CD14-positive monocyte (primary cell): ENCODE results near the gene SYNGAP1. TPM values are rescaled to one million over a fixed set of nuclear protein-coding genes. Genes with fewer than 3 reads are reported as not detected.

Source experiments
- DNase-seq, 3 donors: peaks; one replicate each; pipeline ENCODE4 v3.0.0-alpha.2; 2011 to 2022
- H2AFZ ChIP-seq: 2 replicates; pipeline ENCODE4 v1.6.0; 2012; ENCODE audit warnings: mild to moderate bottlenecking, low read depth, low read length, inconsistent platforms; ENCODE audit not compliant: insufficient read depth, poor library complexity, severe bottlenecking
- H3K27ac ChIP-seq, 2 donors: 1 replicate in 1 of 2; 2 replicates in 1 of 2; pipeline ENCODE4 v1.5.1; 2012 to 2013; ENCODE audit warnings: low read length in 2 of 2, control low read depth in 1 of 2, inconsistent platforms in 1 of 2, low read depth in 1 of 2, mild to moderate bottlenecking in 1 of 2
- H3K27me3 ChIP-seq, 2 donors: one replicate each; pipeline versions ENCODE4 v1.6.0 to v1.6.1; 2011 to 2013; ENCODE audit warnings: low read length in 2 of 2; ENCODE audit not compliant: control insufficient read depth in 2 of 2, insufficient read depth in 2 of 2
- H3K36me3 ChIP-seq, 2 donors: replicated peaks in 1 of 2; 1 replicate in 1 of 2; 2 replicates in 1 of 2; pipeline versions ENCODE4 v1.5.1 to v1.6.1; 2012 to 2013; ENCODE audit warnings: low read length in 2 of 2, control low read depth in 1 of 2, inconsistent platforms in 1 of 2, mild to moderate bottlenecking in 1 of 2; ENCODE audit not compliant: insufficient read depth in 2 of 2, control insufficient read depth in 1 of 2
- H3K4me1 ChIP-seq, 2 donors: 1 replicate in 1 of 2; 2 replicates in 1 of 2; pipeline versions ENCODE4 v1.5.1 to v1.6.1; 2012 to 2013; ENCODE audit warnings: low read length in 2 of 2, control low read depth in 1 of 2, inconsistent platforms in 1 of 2, mild to moderate bottlenecking in 1 of 2, moderate library complexity in 1 of 2; ENCODE audit not compliant: insufficient read depth in 2 of 2, control insufficient read depth in 1 of 2
- H3K4me2 ChIP-seq: replicated peaks from 2 replicates; pipeline ENCODE3; 2012; ENCODE audit warnings: low read length, moderate library complexity, mild to moderate bottlenecking; ENCODE audit not compliant: poor library complexity, severe bottlenecking; ENCODE audit errors: extremely low read depth
- H3K4me3 ChIP-seq, 3 experiments: fragments of 200-600 bp in 1 of 3; sonication (generic) in 1 of 3; replicated peaks in 1 of 3; 1 replicate in 2 of 3; 2 replicates in 1 of 3; pipeline ENCODE4 v1.5.1; 2011 to 2013; ENCODE audit warnings: low read length in 3 of 3, mild to moderate bottlenecking in 3 of 3, control low read depth in 2 of 3, low read depth in 2 of 3, inconsistent platforms in 1 of 3, moderate library complexity in 1 of 3
- H3K79me2 ChIP-seq: 2 replicates; pipeline ENCODE4 v1.6.0; 2012; ENCODE audit warnings: mild to moderate bottlenecking, control low read depth, inconsistent platforms, low read length, moderate library complexity; ENCODE audit not compliant: insufficient read depth
- H3K9ac ChIP-seq: 2 replicates; pipeline ENCODE4 v1.6.0; 2017; ENCODE audit warnings: low read length, mild to moderate bottlenecking; ENCODE audit not compliant: insufficient read depth, poor library complexity, severe bottlenecking
- H3K9me3 ChIP-seq, 2 donors: replicated peaks in 1 of 2; 1 replicate in 1 of 2; 2 replicates in 1 of 2; pipeline versions ENCODE4 v1.5.1 to v1.6.1; 2012 to 2013; ENCODE audit warnings: low read length in 2 of 2, control low read depth in 1 of 2; ENCODE audit not compliant: control insufficient read depth in 1 of 2, insufficient read depth in 1 of 2
- H4K20me1 ChIP-seq: 2 replicates; pipeline ENCODE4 v1.6.0; 2012; ENCODE audit warnings: mild to moderate bottlenecking, low read length, control low read depth, moderate library complexity; ENCODE audit not compliant: insufficient read depth
- H3K27ac Mint-ChIP-seq, 7 donors: one replicate each; pipeline ENCODE4 v1.8.0; 2020; ENCODE audit warnings: mild to moderate bottlenecking in 7 of 7, mixed read lengths in 7 of 7, moderate library complexity in 6 of 7, inconsistent platforms in 2 of 7
- H3K27me3 Mint-ChIP-seq, 3 donors: one replicate each; pipeline ENCODE4 v1.8.0; 2021 to 2022; ENCODE audit warnings: low read depth in 3 of 3, mild to moderate bottlenecking in 3 of 3, mixed read lengths in 3 of 3, moderate library complexity in 3 of 3, inconsistent platforms in 1 of 3
- H3K36me3 Mint-ChIP-seq, 2 donors: one replicate each; pipeline ENCODE4 v1.8.0; 2020; ENCODE audit warnings: mixed read lengths in 2 of 2, inconsistent platforms in 1 of 2, mild to moderate bottlenecking in 1 of 2
- H3K4me1 Mint-ChIP-seq: one replicate; pipeline ENCODE4 v1.8.0; 2020; ENCODE audit warnings: mild to moderate bottlenecking, mixed read lengths
- H3K4me3 Mint-ChIP-seq, 2 donors: one replicate each; pipeline ENCODE4 v1.8.0; 2020; ENCODE audit warnings: mild to moderate bottlenecking in 2 of 2, mixed read lengths in 2 of 2, moderate library complexity in 1 of 2
- H3K9me3 Mint-ChIP-seq, 7 donors: one replicate each; pipeline ENCODE4 v1.8.0; 2020 to 2022; ENCODE audit warnings: mixed read lengths in 7 of 7, mild to moderate bottlenecking in 6 of 7, moderate library complexity in 6 of 7, inconsistent platforms in 2 of 7
- WGBS: methylation state at CpG from one replicate; pipeline ENCODE4 v1.1.5; 2013; ENCODE audit warnings: missing lambda C conversion rate; ENCODE audit not compliant: insufficient coverage; 5-methylcytosine and 5-hydroxymethylcytosine counted together
- intact Hi-C, 2 donors: fragments of 100-400 bp; cut with micrococcal nuclease; formaldehyde crosslinking; loops; one replicate each; pipeline versions ENCODE4 v1.15.0 to v1.15.1; 2023
- polyA plus RNA-seq, 3 donors: library from polyadenylated mRNA; depleted of rRNA in 1 of 3; unstranded in 2 of 3; stranded (reverse) in 1 of 3; fragments of 300-500 nt in 2 of 3; fragments of >200 nt in 1 of 3; fragmentation: Illumina TruSeq in 2 of 3; gene quantifications; 1 replicate in 2 of 3; 2 replicates in 1 of 3; pipeline ENCODE4 v1.2.3, GENCODE V29; 2012 to 2021
- TF ChIP-seq, protein P1 (sequence below): fragments of 200-600 bp; IDR thresholded peaks from one replicate; pipeline ENCODE4 v1.8.0; 2022; ENCODE audit warnings: antibody characterized with exemption, mild to moderate bottlenecking

SYNGAP1 gene
- polyA plus RNA-seq, 3 donors = 4.0 TPM; not detected in 2

DNA sequence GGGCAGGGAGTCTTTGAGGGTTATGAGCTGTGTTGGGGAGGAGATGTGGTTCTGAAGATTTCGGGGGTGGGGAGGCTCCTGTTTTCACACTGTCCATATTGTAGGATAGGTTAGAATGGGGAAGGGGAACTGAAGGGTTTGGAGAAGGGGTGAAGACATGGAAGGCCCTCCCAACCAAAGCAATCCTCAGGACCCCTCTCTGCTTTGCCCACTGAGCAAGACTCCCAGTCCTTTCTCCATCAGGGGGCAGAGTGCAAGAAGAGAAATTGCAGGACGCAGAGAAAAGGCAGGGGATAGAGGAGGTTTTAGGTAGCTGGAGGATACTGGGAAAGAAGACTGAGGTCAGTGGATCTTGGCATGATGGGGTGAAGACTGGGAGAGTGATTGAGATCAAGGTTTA lies 3.9 kb downstream of the SYNGAP1 start:
- no peak overlapping the region for H3K27ac Mint-ChIP-seq

DNA sequence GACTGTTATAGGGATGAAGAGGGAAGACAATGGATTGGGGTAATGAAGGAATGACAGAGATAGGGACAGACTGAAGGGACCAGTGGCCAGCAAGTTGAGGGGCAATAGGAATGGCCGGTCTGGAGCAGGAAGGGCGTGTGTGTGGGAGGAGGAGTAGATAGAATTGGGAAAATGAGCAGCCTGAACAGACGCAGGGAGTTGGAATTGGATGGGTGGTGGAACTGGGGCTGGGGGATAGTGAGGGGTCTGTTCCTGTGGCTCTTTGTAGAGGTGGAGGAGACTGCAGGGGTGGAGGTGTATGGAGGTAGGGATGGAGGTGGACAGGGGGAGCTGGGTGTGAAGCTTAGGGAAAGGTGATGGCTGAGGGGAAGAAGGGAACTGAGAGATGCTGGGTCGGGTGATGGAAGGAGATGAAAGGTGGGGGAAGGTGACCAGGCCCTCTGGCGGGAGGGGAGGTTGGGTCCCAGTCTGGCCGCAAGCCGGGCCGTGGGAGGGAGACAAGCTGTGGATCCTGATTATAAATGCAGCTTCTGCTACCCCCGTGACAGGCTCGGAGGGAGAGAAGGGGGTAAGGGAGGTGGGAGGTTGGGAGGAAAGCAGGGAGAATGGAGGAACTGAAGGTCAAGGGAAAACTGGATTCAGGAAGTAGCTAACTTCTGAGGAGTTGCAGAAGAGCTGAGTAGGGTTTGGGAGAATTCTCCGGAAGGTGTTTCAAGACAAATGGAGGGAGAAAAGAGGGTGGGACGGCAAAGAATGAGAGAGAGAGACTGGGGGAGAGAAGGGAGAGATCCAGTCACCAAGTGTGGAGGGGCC lies 5.2 kb downstream of the SYNGAP1 start:
- Histone ChIP-seq H3K4me1 (peaks cover 32 to 41% of the 10 kb centered on the region in 2 donors), H3K9me3 (no peaks in the 10 kb centered on the region), H3K9ac (peak overlapping the region; percentile 55), H3K36me3 (no peaks in the 10 kb centered on the region), H2AFZ (peak overlapping the region; percentile 73), H4K20me1 (no peaks in the 10 kb centered on the region), H3K27ac (peak overlapping the region; percentile 29 to 65), H3K4me3 (peak overlapping the region; percentile 47 to 76 (median 48)), H3K4me2 (peak overlapping the region; percentile 86), H3K27me3 (no peaks in the 10 kb centered on the region), H3K79me2 (no peaks in the 10 kb centered on the region)
- Mint-ChIP-seq H3K36me3 (peaks cover 2 to 11% of the 10 kb centered on the region in 2 donors), H3K9me3 (peaks cover 0 to 7% (median 0%) of the 10 kb centered on the region in 7 donors), H3K27ac (peak overlapping the region; percentile 60 to 88 (median 74)), H3K4me3 (peak overlapping the region; percentile 86 to 96), H3K27me3 (peaks cover 9 to 49% (median 26%) of the 10 kb centered on the region in 3 donors), H3K4me1 (peaks cover 48% of the 10 kb centered on the region)
- TF ChIP-seq, protein P1, sequence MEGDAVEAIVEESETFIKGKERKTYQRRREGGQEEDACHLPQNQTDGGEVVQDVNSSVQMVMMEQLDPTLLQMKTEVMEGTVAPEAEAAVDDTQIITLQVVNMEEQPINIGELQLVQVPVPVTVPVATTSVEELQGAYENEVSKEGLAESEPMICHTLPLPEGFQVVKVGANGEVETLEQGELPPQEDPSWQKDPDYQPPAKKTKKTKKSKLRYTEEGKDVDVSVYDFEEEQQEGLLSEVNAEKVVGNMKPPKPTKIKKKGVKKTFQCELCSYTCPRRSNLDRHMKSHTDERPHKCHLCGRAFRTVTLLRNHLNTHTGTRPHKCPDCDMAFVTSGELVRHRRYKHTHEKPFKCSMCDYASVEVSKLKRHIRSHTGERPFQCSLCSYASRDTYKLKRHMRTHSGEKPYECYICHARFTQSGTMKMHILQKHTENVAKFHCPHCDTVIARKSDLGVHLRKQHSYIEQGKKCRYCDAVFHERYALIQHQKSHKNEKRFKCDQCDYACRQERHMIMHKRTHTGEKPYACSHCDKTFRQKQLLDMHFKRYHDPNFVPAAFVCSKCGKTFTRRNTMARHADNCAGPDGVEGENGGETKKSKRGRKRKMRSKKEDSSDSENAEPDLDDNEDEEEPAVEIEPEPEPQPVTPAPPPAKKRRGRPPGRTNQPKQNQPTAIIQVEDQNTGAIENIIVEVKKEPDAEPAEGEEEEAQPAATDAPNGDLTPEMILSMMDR = no peak
- intact Hi-C loops = no loop called here
- peak in 2 of 3 donors; percentile 25 to 35 for DNase-seq
- WGBS = 19% methylated on average over 12 of the region's 12 CpGs

More for the DNA sequence above, 3.9 kb downstream of the SYNGAP1 start:
- 100% methylated on average over 1 of the region's 2 CpGs for WGBS
- H3K4me1 Mint-ChIP-seq = peaks cover 49% of the 10 kb centered on the region
- peaks cover 2 to 8% of the 10 kb centered on the region in 2 donors for H3K36me3 Mint-ChIP-seq
- Histone ChIP-seq H3K4me2 (no peak overlapping the region), H3K27ac (no peak overlapping the region), H3K9ac (no peak overlapping the region), H3K4me1 (peaks cover 38 to 48% of the 10 kb centered on the region in 2 donors), H3K9me3 (no peaks in the 10 kb centered on the region), H3K79me2 (no peaks in the 10 kb centered on the region), H2AFZ (no peak overlapping the region), H3K4me3 (no peak overlapping the region), H3K36me3 (no peaks in the 10 kb centered on the region), H3K27me3 (no peaks in the 10 kb centered on the region), H4K20me1 (no peaks in the 10 kb centered on the region)
- intact Hi-C loops = no loop called here
- DNase-seq = no peak
- TF ChIP-seq, protein P1 = no peak
- H3K27me3 Mint-ChIP-seq = peaks cover 9 to 46% (median 25%) of the 10 kb centered on the region in 3 donors
- no peak overlapping the region for H3K4me3 Mint-ChIP-seq
- H3K9me3 Mint-ChIP-seq = peaks cover 0 to 7% (median 0%) of the 10 kb centered on the region in 7 donors
